GM10266 (cell line): ENCODE results near the gene TMEM9.

Source experiments
- DNase-seq: peaks from one replicate; pipeline ENCODE4 v3.0.0; 2012; ENCODE audit errors: extremely low spot score
- CTCF ChIP-seq: IDR thresholded peaks from 2 replicates; pipeline ENCODE4 v1.5.1; 2012; ENCODE audit warnings: mild to moderate bottlenecking, low read depth; ENCODE audit not compliant: control insufficient read depth, insufficient read depth; ENCODE audit errors: missing control alignments

The TMEM9 gene

DNA sequence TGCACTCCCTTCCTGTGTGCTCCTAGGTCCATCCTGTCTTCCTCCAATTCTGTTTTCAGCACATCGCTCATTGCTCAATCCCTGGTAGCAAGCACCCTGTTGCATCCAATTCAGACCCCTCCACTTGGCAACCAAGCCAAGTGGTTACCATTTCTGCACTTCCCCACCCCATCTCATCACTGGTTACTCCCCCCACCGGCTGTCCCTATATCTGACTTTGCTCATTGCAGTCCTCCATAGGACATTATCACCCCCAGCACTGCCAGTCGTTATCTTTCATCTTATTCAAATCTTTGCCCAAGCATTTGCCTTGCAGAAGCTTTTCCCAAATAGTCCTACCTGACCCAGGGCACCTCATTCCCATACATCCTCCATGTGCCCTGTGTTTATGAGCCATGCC, 2.1 kb upstream of the TMEM9 start:
- no peak for TF ChIP-seq CTCF
- DNase-seq = no peak

GRCh38 chr1:201155354-201155753, 1.1 kb upstream of the TMEM9 start:
- no peak for TF ChIP-seq CTCF
- no peak for DNase-seq

DNA sequence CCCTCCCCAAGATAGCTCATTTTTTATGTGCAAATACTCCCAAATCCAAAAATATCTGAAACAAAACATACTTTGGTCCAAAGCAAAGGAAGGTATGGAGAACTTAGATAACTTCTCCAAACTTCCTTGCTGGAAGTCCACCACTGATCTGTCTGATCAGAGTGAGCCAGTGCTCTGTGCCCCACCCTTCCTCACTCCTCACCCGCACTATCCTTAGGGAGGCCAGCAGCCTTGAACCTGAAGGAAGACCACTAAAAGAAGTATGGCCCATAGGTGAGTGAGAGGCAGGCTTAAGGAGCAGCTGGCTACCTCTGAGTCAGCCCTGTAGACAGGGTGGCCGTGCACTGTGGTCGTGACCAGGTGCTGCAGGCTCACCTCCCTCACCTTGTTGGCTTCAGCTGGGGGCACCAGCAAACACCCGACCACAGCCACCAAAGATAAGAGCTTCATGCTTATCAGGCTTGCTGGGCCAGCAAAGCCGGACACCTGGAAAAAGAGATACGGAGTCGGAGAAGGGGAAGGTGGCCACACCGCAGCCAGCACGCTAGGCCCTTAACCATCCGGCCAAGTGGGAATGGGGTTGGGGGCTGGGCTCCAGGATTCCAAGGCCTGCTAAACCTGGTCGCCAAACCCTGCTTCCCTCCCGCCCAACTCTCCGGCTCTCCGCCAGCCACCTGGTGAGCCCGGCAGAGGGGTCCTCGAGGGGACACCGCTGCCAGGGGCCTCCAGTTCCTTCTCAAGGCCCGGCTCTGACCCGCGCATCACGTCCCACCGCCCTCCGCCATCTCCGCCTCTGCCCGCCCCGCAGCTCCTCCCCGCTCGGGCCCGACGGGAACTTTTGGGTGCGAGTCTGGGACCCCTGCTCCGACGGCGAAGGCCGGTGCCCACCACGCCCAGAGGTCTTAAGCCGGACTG, 543 bp downstream of the TMEM9 start:
- DNase-seq = no peak
- TF ChIP-seq CTCF = no peak

- TF ChIP-seq CTCF = peak; percentile 54
- peak; percentile 66 for DNase-seq
These were observed 4.9 kb downstream of the TMEM9 start for GRCh38 chr1:201149400-201149799.

DNA sequence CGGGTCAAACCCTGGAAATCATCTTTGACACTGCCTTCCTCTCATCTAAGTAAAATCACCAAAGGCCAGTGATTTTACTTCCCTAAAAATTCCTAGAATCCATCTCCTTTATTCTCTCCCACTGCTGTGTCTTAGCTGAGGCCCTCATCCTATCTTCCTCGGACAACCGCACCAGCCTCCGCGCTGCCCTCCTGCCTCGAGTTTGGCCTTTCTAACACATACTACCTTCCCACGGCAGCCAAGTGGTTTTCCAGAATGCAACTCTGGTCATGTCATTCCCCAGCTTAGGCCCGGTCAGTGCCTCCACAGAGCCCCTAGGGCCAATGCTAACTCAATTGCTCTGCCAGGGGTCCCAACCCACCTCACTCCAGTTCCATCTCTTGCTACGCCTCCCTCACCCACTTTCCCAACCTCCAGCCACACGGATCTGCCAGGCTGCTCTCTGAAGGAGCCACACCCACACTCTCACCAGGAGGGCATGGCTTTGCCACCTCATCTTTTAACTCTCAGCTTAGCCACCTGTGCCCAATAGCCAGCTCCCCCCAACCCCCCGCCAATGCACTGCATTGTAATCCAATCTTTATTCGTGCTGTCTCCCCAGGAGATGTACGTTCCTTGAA, 6.8 kb downstream of the TMEM9 start:
- no peak for TF ChIP-seq CTCF
- no peak for DNase-seq

DNA sequence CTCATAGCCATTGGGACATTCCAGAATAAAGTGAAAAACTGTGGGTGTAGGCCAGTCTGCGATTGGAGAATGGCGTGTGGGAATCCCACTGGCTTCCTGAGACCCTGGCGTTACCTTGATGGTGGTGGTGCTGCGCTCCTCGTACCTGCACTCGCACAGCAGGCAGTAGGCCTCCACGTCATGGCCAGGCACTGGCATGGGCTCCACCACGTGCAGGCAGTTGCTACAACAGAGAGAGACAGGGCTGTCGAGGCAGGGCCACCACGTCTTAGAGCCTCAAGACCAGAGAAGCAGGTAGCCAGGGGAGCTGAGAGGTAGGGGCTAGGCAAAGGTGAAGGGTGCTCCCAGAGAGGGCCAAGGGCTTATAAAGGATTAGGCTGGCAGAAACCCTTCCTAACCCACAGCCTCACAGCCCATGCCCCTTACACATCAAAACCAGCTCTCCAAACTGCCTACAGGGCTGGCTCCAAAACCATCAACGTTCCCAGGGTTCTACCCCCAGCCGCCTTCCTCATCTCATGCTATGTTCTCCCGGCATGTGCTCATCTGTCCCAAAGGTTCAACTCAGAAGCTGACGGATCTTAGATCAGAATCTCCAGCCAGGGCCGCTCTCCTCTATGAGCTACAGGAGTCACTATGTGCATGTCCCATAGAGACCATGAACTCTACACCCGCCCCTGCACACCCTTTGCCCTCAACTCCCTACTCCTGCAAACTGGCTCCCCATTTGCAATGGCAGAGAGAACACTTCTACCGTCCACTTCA, 7.5 kb downstream of the TMEM9 start:
- no peak for TF ChIP-seq CTCF
- no peak for DNase-seq
